SH-SY5Y (cell line): ENCODE measurements around the gene RAI1.

Experiments
- GATA2 ChIP-seq: IDR thresholded peaks from 2 replicates; pipeline ENCODE4 v1.6.1; 2011; ENCODE audit warnings: mild to moderate bottlenecking, low read depth, low read length
- GATA3 ChIP-seq: IDR thresholded peaks from 2 replicates; pipeline ENCODE4 v1.6.1; 2011; ENCODE audit warnings: low read depth, mild to moderate bottlenecking, low read length, moderate library complexity

Gene RAI1

DNA sequence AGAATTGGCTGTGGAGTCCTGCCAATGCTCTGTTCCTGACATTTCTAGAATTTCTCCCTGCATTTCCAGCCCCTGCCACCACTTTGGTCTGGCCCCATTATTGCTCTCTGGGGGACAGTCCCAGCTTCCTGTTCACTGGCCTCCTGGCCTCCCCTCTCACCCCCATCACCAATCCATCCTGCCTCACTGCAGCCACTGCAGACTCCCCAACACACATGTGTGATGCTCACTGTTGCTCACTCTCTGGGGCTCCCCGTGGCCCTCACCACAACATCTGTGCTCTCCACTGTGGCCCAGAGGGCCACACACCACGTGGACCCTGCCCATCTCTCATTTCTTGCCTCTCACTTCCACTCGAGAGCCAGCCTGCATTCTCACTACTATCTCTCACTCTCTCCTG is 91.0 kb downstream of the RAI1 start:
- no peak for TF ChIP-seq GATA3
- no peak for TF ChIP-seq GATA2

DNA sequence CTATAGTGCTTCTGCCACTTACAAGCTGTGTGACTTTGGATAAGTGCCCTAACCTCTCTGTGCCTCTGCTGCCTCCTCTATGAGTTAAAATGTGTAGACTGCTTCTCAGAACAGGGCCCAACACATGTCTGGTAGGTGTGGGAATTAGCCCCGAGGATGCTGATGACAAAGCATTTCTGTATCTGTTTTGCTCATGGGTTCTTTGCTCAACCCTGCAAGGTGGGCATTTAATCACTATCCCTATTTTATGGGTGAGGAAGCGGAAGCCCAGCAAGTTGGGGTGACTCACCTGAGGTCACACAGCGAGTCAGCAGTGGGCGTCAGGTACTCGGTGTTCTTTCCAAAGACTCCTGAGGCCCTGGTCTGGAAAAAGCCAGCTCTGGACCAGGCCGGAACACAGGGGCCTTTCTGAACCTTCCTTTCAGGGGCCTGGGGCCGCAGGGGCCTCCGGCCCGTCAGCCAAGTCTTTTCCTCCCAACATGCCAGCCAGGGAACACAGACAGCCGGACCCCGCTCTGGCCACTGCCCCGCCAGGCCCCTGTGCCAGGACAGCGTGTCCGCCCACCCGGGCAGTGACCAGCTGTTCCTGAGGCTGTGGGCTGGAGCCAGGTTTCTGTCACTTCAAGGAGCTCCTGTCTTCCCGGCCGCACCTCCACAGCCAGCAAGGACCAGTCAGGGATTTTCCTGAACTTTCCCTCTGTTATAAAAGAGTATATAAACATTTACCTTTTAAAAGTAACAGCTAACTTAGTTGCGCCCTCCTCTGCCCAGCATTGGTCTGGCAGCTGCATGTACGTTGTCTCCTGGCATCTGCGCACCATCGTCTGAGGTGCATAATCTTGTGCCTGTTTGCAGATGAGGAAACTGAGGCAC is 93.0 kb downstream of the RAI1 start:
- TF ChIP-seq GATA2 (no peak), GATA3 (no peak)

DNA sequence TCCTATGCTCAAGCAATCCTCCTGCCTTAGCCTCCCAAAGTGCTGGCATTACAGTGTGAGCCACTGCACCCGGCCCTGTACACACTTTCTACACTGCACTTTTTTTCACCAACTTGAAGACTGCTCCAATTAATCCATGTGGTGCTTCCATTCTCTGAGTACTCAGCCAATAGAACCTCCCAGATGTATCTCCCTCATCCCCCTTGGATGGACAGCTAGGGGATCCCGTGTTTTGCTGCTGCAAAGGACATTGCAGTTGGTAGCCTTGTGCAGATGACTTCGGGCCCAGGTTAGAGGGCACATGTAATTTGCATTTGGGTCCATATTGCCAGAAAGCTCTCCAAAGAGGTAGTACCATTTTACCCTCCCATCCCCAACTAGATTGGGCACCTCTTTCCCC is 95.6 kb downstream of the RAI1 start:
- TF ChIP-seq GATA3 (no peak), GATA2 (no peak)

DNA sequence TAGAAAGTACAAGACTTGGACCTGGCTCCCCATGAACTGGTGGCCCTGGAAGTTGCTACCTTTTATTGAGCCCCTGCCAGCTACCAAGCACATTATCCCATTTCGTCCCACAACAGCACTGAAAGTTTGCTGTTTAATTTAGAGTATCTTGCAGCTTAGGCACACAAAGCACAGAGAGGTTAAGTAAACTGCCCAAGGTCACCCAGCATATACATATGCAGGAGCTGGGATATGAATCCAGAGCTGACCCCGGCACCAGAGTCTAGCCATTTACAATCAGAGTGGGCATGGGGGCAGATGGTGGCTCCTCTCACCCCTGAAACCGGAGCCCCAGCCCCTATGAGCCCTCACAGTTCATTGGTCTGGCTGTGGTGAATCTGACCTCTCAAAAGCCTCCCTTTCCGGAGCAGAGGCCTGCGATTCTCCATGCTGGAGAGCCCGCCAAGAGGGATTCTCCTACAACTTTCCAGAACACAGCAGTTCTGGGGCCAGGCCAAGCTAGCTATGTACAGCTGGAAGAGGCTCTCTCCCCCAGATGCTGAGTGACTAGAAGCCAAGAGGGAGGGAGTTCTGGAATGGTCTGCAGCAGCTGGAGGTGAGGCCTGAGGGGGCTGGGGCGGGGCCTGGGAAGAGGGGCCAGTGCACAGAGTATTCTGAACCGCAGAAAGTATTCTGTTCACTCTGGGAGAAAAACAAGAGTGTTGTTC is 97.2 kb downstream of the RAI1 start:
- TF ChIP-seq GATA2 (no peak), GATA3 (no peak)

DNA sequence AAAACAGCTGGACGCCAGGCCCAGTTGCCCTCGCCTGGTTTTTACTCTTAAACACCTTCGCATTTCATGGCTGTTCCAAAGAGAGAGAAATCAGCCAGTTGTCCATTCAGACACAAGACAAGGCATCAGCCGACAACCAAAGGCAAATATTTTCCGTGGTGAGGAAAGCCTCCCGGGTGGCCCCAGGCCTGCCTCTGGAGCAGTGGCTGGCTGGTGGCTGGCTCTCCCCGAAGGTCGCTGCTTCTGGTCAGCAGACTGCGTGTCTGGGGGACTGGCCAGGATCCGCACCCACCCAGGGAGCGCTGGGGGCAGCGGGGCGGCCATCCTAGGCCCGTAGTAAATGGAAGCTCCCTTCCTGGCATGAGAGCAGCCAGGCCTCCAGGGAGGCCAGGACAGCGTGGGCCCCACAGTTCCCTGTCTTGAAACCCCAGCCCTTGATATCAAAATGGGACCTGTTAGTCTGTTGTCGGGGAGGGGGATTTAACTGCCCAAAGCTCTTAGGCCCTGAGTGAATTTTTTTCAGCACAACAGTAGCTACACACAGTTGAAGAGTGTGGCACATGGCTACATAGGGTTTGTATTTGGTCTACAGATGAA is 97.9 kb downstream of the RAI1 start:
- TF ChIP-seq GATA2 (no peak), GATA3 (no peak)

DNA sequence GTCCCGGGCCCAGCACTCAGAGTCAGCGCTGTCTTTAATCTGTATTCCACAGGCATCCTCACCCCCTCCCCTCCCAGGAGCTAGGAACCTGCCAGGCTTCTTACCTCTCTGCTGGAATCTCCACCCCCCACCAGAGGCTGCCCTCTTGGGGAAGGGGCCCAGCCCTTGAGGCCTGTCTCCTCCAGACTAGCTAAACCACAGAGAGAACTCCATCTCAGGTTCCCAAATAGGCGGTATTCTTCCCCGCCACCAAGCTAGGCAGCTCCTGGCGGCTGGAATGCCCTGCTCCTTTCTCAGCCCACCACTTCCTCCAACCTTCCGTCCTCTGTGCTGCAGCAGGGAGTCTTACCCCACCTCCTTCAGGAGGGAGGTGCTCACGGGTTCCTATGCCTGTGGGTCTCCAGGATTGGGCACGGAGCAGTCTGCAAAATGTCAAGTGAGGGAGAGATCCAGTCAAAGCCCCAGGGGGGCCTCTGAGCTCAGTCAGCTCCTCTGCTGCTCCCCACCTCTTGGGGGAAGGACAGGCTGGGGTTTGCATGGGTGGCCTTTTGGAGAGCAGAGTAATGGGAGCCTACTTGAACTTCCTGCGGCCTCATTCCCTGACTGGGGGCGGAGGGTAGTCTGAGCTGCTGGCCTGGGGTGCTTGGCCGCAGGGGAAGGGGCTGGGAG is 99.8 kb downstream of the RAI1 start:
- no peak for TF ChIP-seq GATA3
- TF ChIP-seq GATA2 = no peak

DNA sequence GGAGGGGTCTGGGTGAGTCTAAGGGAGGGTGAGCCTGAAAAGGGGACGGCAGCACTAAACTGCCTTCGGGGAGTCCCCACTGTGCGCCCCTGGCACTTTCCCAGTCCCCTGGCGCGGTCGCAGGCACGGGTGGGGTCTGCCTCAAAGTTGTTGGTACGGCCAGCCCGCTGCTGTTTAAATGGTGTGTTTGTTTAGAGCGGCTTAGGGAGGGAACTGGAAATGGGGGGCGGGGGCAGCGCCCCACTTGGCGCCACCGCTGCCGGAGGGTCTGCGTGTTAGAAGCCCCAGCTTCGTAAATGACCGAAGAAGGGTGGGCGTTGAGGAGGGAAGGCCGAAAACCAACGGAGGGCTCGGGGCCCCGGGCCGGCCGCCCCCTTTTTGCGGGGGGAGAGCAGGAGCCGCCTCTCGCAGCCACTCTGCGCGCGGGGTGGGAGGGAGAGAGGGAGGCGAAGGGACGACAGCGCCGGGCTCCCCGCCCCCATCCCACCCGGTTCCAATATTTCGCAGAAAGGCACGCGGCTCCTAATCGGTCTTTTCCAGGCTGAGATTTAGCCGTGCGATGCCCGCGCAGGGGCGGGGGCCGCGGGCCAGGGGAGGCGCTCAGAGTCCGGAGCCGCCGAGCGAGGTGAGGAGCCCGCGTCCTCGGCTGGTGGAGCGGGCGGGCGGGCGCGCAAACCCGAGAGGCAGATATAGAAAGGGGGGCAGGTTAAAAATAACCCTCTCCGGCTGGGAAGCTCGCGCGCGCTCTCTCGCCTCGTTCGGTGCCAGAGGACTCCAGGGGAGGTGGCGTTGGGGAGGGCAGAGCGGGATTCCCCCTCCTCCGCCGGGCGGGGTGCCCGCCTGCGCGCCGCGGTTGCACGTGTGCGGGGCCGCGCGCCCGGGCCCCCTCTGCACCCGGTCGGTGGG is 100.6 kb downstream of the RAI1 start:
- TF ChIP-seq GATA2 = no peak
- no peak for TF ChIP-seq GATA3

DNA sequence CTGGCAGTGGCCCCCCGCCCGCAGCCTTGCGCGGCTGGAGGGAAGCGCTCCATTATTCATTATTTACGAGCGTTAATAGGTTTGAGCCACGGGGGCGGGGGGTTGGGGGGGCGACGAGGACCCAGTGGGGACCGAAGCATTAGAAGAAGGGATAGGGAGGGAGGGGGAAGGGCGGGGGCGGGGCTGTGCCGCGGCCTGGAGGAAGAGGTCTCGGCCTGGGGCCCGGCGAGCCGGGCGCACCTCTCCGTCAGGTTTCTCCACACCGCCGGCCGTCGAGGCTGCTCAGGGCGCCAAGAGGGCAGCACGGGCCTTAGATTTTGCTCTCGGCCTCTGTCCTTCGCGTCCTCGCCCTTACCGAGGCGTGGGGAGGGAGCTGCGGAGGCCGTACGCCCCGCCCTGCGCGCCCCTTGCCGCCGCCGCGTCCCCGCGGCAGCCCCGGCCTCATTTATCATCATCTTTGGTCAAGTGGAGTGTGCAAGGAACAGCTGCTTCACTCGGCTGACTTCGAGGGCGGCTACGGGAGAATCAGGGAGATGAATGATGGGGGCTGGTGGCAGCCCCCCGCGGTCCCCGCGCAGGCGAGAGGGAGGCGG is 101.4 kb downstream of the RAI1 start:
- TF ChIP-seq GATA3 (no peak), GATA2 (no peak)

DNA sequence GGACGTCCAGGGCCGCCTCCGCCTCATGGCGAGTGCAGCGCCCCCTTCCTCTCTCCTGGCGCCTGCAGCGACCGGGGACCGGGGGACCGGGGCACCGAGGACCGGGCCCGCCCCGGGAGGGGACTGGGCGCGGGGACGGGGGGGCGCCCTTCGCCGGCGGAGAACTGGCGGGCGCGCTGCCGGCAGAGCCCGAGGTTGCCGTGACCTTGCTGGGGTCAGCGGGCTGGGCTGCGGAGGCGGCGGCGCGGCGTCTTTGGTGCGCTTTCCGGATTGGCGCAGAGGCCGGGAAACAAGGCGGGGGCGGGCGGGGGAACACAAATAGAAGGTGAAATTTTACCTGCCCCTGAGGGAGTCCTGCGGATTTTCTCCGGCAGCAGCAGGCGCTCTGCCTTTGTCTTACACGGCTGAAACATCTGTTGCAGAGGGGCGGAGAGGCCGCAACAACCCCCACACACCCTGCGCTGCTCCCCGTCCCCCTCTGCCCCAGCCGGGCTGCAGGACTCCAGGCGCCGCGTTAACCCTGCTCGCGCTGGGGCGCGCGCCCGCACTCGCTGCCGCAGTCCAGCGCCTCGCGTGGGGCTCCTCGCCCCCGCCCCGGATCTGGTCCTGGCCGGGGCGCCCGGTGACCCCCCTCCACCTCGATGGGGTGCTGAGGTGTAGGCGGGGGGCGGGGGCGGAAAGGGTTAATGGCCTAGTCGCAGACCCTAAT is 102.0 kb downstream of the RAI1 start:
- TF ChIP-seq GATA3 (no peak), GATA2 (no peak)

DNA sequence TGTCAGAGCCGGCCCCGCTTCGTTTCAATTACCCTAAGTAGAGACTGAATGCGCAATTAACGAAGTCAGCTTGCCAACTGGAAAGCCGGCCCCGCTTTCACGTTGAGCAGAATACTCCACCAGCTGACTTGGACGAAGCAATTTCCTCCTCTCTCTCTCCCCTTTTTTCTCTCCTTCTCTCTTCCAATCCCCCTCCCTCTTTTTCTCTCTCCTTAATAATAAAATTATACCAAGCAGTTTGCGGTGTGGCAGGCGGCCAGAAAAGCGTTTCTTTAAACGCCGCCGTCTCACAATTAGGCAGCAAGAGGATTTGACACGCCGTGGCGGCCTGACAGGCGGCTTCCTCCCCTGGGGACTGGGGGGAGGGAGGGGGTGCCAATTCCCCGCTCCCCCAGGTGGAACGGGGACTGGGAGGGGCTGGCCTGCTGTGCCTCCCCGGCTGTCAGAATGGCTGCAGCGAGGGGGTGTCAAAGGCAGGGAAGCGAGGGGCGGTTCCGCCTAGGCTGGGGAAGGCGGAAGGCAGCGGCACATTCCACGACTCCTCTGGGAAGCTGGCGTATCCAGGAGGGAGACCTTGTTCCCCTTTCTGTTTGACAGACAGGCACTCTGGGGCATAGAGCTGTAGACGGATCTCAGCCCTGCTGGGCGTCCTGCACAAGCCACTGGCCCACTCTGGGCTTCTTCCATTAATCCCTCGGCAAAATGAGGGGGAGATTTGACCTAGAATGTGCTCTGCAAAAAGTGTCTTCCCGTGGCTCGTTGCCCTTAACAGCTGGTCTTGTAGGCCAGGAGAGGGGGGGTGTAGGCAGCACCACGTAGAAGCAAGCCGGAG is 102.8 kb downstream of the RAI1 start:
- TF ChIP-seq GATA2 (no peak), GATA3 (no peak)

DNA sequence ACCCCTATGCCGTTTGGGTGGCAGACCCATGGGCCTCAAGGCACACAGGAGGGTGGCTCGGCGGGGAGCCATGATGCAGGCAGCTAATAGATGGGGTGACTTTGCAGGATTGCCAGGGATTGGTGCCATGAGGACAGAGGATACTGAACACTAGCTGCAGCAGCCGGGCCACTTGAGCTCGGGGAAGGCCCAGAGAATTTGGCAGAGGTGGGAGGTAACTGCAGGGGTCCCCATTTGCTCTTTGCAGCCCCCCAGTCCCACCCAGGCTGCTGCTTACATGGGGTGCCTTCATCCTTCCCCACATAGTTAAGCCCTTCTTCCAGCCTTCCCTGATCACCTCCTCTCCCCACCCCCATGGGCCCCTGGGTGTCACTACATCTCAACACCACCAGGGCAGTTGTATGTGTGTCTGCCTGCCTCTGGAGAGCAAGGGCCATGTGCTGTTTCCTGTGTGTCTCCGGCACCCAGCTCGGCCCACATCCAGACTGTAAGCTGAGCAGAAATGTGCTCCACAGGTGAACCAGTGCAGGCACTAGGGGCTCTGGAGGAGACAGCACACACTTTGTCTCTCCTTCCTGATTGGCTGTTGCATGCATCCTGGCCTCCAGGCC is 103.5 kb downstream of the RAI1 start:
- no peak for TF ChIP-seq GATA2
- TF ChIP-seq GATA3 = no peak

DNA sequence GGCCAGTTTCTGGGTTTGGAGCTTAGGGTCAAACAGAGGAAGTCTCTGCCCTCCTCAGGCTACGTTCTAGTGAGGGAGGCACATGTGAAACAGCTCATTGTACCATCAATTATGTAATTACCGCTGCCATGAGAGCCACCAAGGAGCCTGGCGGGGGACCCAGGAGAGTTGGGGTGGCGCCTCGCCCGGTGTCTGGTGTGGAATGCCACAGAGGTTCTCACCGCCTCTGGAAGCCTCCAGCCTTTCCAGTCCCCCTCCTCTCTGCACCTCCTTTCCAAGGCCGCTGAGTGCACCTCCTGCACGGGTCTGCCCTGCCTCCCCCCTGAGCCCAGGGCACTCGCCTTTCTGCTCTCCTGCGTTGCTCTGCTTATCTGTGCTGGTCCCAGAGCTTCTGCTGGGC is 104.1 kb downstream of the RAI1 start:
- TF ChIP-seq GATA3 = no peak
- TF ChIP-seq GATA2 = no peak
